ENCODE measurements around the gene SYNDIG1.

Gene SYNDIG1

GRCh38 chr20:24528583-24529368, 59.3 kb downstream of the SYNDIG1 start:
- no peak for DNase-seq (ENCODE audit: low spot score)

DNA sequence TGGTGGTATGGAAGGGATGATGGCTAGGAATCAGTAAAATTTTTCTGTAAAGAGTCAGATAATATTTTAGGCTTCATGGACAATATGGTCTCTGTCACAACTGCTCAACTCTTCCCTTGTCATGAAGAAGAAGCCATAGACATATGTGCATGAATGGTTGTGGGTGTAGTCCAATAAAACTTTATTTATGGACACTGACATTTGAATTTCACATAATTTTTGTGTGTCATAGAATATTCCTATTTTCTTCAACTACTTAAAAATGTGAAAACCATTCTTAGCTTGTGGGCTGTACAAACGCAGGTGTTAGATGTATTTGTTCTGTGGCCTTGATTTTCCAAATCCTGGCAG, 59.9 kb downstream of the SYNDIG1 start:
- no peak for DNase-seq (ENCODE audit: low spot score)

- no peak for DNase-seq (ENCODE audit: low spot score)
These were observed 60.8 kb downstream of the SYNDIG1 start for GRCh38 chr20:24530131-24530680.

DNA sequence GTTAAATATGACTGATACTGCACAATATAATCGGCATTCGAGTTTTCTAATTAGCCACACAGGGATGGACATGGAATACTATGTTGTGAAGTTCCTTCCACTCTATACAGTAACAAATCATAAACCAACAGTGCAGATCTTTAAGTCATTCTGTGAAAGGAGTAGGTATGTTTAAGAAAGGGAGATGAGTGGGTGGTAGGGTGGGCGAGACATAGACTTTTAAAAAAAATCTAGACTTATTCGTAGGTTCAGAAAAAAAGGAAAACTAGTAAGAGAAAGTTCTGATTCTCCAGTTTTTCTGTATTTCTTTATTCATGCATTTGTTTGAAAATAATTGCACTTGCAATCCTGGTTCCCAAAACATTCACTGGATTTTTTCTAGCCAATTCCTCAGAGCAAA, 61.8 kb downstream of the SYNDIG1 start:
- no peak for DNase-seq (ENCODE audit: low spot score)

DNA sequence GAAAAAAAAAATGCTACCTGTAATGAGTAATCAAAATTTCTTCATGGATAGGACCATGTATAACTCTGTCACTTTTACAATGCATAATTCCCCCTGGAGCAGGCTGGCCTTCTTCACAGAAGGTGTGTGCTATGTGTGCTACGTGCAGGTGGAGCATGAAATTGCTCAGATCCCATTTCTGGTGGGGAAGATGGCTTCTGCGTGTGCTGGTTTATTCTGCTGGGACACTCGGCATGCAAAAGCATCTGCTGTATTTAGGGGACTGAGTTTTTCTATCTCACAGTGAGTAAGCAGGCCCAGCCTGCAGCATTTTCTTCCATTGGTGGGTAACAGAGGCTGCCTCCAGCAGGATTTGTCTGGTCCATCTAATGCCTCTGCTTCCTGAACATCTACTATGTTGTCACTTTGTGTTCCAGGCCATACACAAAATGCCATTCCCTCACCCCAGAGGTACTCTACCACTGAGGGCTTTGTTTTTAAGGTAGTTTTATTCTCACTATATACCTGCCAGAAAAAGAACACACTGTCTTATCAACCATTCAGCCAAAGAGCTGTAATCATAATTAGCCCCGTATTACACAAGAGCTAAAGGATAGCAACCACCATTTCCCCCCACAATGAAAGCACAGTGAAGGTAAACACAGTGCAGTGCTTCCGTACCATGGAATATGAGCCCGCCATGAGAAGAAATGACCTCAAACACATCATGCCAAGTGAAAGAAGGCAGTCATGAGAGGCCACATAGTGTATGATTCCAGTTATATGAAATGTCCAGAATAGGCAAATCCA, 62.4 kb downstream of the SYNDIG1 start:
- no peak for DNase-seq (ENCODE audit: low spot score)

- DNase-seq (ENCODE audit: low spot score): no peak
These were observed 64.0 kb downstream of the SYNDIG1 start for GRCh38 chr20:24533449-24533848.

DNA sequence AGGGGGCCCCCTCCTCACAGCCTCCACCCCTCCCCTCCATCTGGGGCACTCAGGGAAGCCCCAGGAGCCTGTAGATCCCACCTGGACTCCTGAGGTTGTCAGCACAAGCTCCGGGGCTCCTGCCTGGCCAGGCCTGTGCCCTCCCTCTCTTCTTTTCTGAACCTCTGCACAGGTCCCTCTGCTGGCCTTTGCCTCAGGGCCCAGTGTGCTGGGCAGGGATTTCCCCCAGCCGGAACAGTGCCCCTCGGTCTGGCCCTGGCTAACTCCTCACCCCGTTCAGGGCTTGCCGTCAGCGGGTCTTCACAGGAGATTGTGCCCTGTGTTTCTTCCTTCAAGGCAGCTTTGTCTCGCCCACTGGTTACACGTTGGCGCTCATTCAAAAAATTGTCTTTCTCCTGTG, 64.9 kb downstream of the SYNDIG1 start:
- no peak for DNase-seq (ENCODE audit: low spot score)

GRCh38 chr20:24535941-24536730, 66.7 kb downstream of the SYNDIG1 start:
- no peak for DNase-seq (ENCODE audit: low spot score)

DNA sequence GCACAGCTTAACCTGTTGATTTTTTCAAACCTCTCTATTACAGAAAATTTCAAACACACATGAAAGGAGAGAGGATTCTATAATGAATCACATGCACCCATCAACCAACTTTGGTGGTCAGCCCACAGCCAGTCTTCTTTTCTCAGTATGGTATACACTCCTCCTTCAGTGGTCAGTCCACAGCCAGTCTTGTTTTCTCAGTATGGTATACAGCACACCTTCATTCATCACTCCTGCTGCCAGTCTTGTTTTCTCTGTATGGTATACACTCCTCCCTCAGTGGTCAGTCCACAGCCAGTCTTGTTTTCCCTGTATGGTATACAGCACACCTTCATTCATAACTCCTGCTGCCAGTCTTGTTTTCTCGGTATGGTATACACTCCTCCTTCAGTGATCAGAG, 67.8 kb downstream of the SYNDIG1 start:
- no peak for DNase-seq (ENCODE audit: low spot score)

DNA sequence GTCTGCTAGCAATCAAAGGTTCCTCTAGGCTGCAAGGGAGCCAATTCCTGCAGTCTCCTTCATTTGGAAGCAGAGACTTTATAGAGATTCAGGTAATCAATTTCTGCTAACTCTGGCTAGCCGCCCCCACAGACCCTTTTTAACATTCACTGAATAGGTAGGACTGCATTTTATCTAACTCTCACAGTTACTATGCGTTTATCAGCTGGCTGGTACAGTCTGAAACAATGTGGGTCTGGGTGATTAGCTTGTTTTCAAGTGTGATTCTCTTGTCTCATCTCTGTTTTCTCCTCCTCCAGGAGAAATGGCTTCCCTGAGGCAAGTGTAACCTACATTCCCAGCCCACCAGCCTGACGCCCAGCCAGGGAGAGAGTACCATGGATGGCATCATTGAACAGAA, 73.3 kb downstream of the SYNDIG1 start:
- no peak for DNase-seq (ENCODE audit: low spot score)

GRCh38 chr20:24543168-24543567, 73.7 kb downstream of the SYNDIG1 start:
- DNase-seq (ENCODE audit: low spot score): no peak

GRCh38 chr20:24543741-24544140, 74.3 kb downstream of the SYNDIG1 start:
- no peak for DNase-seq (ENCODE audit: low spot score)

DNA sequence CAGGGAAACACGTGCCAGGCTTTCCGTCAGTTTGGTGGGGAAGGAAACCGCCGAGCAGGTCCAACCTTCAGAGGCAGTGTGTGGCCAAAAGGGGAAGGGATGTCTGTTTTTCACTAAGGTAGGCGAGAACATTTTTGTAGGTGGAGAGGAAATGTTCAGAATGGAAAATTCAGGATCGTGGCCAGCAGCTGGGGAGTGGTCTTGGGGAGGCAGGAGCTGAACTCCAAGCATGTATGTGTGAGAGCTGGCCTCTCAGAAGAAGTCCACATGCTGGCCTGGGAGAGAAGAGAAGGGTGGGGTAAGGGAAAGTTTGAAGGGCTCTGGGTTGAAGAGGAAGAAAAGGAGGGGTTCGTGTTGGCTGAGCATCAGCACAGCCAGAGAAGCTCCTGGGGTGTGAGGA, 74.9 kb downstream of the SYNDIG1 start:
- DNase-seq (ENCODE audit: low spot score): no peak

DNA sequence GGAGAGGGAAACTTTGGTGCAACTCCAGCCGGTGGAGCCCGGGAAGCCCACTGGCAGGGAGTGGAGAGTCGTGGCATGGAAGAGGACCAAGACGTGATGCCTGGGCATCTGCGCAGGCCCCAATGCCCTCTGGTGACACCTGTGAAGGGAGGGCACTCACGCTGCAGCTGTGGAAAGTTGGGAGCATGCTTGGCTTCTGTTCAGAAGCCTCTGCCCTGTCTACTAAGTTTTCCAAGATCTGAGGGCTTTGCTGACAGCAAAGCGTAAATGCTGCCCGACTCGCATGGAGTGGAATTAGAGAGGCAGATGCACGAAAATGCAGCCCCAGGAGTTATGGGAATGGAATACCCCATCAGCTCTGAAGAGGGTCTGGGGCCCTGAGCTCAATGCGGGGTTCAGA, 75.7 kb downstream of the SYNDIG1 start:
- no peak for DNase-seq (ENCODE audit: low spot score)

- DNase-seq (ENCODE audit: low spot score): no peak
These were observed 76.9 kb downstream of the SYNDIG1 start for GRCh38 chr20:24546232-24546892.

- no peak for DNase-seq (ENCODE audit: low spot score)
These were observed 78.5 kb downstream of the SYNDIG1 start for GRCh38 chr20:24547967-24548366.

DNA sequence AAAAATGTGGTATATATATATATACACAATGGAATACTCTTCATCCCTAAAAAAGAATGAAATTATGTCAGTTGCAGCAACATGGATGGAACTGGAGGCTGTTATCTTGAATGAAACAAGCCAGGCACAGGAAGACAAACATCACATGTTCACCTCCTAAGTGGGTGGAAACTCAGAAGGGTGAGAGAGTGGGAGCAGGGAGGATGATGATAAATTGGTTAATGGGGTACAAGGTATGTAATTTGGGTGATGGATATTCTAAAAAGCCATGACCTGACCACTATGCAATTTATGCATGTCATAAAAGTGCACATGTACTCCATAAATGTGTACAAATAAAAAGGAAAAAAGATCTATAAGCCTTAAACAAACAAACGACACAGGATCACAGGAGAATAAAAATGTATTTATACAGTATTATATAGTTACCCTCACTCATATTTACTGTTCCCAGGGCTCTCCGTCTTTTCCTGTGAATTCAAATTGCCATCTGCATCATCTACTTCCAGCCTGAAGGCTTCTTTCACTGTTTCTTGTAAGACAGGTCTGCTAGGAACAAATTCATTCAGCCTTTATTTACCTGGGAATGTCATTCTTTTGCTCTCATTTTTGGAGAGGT, 89.8 kb downstream of the SYNDIG1 start:
- DNase-seq (ENCODE audit: low spot score): no peak

DNA sequence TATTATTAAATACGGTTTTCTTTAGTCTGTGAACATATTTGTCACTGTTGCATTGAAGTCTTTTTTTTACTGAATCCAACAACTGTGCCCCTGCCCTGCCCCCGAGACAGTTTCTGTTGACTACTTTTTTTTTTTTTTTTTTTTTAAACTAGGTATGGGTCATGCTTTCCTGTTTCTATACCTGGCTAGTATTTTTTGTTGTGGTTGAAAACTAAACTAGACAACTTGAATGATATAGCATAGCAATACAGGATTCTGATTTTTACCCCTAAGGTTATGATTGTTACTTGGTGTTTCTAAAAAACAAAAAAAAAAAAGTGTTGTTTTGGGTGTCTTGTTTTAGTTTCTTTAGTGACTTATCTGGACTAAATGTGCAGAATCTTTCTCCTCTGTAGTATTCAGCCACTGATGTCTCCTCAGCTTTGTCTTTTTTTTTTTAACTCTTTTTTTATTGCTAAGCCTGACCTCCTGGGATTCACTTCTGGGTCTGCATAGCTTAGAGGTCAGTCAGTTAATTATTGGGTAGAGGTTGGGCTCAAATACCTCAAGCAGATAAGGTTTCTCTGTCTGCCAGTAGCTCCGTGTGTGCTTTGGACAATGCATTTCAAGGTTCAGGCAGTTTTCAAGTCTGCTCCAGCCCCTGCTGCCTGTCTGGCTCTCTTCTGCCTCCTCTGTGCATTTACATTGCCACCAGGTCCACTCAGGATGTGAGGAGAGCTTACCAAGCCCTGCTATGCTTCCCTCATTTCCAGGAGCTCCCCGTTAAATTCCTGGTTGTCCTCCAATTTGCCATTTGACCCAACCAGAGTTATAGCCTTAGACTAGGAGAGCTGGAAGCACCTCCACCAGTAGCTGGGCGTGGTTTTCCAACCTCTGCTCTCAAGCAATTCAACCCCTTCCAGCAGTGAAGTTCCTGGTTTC, 91.4 kb downstream of the SYNDIG1 start:
- DNase-seq (ENCODE audit: low spot score): no peak

GRCh38 chr20:24565835-24566351, 96.5 kb downstream of the SYNDIG1 start:
- DNase-seq (ENCODE audit: low spot score): no peak

- DNase-seq (ENCODE audit: low spot score): no peak
These were observed 97.2 kb downstream of the SYNDIG1 start for GRCh38 chr20:24566656-24567055.

Measured in COLO829 (cell line).